HG03565 (cell line): ENCODE results near the gene CDH4.

ENCODE experiments used
- ATAC-seq: cut with Tn5 transposase; IDR thresholded peaks from one replicate; pipeline ENCODE4 v1.9.1; 2021; ENCODE audit warnings: mild to moderate bottlenecking, moderate library complexity; ENCODE audit not compliant: unreplicated experiment

The CDH4 gene

DNA sequence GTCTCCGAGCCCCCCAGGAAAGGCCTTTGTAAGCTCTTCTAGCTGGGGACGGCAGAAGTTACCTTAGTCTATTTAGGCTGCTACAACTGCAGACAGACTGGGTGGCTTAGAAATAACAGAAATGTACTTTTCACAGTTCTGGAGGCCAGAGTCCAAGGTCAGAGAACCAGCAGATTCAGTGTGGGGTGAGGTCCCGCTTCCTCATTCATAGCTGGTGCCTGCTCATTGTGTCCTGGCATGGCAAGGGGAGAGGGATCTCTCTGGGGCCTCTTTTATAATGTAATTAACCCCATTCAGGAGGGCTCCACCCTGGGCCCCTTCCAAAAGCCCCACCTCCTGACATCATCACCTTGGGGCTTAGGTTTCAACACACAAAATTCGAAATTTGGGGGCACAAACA, 315.1 kb downstream of the CDH4 start:
- ATAC-seq, result no peak

DNA sequence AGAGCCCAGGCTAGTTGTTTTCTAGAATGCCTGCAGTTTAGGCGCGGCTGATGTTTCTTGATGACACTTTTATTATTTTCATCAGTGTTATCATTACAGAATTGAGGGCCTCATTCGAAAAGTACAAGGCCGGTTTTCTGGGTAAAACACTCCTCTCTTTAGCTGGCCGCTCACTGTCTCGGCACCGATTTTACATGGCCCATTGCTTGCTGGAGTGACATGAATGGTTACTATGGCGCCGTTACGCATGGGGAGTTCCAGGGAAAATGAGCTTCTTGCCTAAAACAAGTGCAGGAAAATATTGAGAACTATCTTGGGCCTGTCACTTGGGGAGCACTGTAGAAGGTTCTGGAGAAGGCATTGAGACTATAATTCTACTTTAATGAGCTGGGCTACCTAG, 317.8 kb downstream of the CDH4 start:
- ATAC-seq, result no peak

DNA sequence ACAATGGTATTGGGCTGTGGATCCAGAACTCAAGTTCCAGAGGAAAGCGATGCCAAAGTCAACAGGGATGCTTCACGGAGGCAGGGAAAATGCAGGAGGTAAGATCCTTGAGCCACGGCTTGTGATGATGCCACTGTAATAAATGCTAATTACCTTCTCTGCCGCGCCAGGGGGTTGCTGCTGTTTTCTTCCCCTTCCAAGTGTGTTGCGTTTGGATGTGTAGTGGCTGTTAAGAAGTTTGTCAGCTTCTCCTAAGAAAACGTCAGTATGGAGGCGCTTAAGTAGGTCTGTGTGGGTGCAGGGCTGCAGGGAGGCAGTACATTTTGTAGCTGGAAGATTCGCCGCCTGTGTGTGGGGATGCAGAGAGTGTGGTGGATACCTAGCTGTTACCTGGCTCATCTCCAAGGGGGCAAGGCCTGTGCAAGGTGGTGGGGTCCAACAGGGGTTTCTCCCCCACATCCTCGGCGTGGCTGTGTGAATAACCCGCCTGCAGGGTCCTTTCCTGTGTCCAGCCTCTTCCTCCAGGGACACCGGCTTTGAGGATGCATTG, 318.7 kb downstream of the CDH4 start:
- no peak for ATAC-seq

DNA sequence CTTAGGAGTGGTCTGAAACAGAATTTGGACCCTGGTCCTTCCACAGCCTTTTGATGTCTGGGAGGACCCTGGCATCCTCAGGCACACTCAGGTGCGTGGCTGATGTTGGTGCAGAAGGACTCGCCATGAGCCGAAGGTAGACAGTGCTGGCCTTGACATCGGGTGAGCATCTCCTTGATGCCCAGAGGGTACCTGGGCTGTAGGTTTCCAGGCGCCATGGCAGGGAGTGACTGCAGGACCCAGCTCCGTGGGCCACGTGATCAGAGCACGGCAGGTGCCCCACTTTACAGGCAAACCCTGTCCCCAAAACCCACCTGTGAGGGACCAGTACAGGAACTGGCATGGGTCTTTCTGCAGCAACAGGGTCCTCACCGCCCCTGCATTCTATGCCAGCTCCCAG, 319.2 kb downstream of the CDH4 start:
- no peak for ATAC-seq

DNA sequence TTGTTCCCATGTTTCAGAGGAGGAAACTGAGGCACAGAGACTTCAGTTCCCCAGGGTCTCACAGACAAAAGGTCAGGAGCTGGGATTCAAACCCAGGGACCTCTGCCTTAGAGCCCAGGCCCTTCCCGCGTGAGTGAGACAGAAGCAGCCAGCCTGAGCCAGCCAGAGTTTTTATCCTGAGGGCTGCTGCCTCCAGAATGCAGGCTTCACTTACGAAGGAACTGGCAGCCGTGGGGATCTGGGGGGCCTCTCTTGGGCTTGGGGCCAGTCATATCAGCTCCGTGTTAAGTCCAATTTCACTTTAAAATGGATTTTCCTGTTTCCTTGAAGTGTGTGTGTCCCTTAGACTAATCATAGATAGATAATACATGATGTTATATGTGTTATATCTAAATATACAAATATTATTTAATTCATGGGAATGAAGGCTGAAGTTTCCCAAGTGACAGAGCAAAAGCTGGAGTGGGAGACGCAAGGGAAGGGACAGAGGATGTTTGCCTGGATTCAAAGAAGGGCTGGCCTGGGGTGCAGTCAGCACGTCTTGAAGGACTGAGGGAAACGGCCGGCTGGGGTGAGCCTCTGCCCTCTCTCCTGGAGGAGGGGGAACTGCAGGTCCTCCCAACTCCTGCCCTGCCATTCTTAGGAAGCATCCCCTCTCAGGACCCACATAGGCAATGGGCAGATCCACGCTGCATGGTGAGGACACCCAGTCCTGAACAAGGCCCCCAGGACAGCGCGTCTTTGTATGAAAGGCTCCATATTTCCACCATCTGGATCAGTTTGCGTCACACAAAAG, 320.1 kb downstream of the CDH4 start:
- no peak for ATAC-seq

DNA sequence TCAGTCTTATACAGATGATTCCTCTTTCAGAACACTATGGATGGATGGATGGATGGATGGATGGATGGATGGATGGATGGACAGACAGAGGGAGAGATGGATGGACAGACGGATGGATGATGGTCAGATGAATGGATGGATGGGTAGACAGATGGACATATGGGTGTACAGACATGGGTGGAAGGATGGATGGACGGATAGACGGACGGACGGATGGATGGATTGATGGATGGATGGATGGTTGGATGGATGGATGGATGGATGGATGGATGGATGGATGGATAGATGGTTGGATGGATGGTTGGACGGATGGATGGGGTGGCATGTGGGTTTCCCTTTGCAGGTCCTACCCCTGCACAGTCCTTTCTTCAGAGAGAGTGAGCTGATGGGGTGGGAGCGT, 320.7 kb downstream of the CDH4 start:
- ATAC-seq, result no peak

DNA sequence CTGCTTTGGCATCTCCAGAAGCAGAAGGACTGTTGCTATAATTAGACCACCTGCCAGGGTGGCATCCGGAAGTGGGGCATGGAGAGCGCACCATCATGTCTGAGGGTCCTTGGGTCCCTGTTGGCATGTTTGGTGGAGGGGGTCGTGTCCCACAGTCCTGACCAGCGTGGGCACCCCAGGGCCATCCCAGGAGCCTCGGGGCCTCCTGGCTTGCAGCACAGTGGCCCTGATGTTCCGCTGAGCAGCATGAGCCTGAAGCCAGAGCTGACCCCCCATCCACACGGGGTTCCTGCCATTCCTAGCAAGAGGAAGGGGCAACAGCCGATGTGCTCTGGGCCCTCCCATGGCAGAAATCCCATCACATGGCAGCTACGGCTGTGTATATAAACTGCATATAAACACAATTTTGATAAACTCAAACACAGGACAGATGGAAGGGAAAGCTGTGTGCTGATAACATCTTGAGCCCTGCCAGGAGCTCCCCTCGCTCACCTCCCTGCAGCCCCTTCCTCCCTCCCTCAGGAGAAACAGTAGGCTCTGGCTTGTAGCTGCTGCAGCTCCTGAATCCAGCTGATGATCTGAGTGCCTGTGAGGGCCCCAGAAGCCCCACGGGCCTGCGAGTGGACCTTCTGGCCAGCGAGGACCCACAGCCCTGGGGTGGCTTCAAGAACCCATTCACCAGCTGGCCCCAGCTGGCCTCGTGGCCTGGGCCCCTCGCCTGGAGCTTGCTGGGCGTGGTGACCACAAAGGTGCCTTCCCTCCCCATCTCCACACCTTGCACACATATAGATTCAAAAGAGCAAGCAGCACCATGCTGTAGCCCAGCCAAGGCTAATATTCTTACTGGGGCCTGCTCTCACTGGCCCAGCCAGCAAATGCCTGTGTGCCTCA, 321.6 kb downstream of the CDH4 start:
- no peak for ATAC-seq

DNA sequence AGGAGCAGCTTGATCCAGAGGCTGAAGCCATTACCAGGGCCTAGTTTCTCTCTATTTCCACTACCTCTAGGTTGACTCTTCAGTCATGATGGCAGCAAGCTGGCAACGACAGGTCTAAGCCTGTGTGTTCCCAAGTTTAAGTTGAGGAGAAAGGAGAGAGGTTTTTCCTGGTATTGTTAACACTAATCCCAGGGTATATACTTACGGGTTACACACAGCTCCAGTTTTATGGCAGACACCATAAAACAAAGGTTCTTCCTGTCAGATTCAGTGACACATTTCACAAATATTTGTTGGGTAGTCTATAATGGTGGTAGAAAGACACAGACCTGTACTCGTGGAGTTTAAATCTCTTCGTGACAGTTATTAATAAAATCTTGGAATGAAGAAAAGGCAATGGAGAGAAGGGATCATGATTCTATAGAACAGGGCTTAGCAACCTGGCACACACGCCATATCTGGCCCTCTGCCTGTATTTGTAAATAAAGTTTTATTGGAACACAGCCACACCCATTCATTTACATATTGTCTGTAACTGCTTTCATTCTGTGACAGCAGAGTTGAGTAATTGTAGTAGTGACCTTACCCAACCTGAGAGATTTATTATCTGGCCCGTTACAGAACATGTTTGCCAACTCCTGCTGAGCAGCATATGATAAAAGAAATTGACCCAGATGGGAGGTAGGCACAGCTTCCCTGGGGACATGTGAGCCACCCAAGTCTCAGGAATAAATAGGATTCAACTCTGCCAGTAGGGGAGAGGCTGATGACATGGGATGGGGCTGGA, 323.3 kb downstream of the CDH4 start:
- no peak for ATAC-seq

DNA sequence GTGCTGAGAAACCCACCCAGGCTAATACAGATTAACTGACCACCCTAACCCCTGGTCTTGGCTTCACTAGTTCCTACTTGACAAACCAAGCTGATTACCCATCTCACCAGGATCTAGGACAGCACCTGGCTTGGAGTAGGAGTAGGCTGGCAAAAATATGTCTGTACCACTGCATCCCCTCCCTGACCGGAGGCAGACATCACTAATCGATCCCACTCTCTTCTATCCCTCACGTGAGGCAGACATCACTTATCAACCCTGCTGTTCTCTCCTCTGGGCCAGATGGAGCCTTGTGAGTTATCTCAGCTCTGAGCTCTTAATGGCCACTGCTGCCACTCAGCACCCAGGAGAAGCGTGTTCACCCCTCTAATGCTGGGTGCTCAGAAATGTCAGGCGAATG, 324.3 kb downstream of the CDH4 start:
- ATAC-seq, result no peak

DNA sequence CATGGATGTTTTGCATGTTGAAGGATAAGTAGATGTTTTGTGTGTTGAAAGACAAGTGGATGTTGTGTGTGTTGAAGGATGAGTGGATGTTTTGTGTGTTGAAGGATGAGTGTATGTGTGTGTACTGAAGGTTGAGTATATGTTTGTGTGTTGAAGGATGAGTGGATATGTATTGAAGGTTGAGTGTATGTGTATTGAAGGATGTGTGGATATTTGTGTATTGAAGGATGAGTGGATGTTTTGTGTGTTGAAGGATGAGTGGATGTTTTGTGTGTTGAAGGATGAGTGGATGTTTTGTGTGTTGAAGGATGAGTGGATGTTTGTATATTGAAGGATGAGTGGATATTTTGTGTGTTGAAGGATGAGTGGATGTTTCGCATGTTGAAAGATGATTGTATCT, 325.0 kb downstream of the CDH4 start:
- no peak for ATAC-seq

DNA sequence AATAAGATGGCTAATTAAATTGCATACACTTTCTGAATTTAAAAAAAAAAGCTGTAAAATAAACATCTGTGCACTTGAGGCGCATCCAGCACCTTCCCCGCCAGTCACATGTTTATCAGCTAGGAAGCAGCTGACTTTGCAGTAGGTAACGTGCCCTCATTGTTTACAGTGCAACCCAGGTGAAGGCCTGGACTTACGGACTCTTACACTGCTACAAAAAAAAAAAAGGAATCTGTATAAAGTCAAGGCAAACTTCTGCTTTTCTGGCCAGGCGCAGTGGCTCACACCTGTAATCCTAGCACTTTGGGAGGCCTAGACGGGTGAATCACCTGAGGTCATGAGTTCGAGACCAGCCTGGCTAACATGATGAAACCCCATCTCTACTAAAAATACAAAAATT, 327.8 kb downstream of the CDH4 start:
- no peak for ATAC-seq

DNA sequence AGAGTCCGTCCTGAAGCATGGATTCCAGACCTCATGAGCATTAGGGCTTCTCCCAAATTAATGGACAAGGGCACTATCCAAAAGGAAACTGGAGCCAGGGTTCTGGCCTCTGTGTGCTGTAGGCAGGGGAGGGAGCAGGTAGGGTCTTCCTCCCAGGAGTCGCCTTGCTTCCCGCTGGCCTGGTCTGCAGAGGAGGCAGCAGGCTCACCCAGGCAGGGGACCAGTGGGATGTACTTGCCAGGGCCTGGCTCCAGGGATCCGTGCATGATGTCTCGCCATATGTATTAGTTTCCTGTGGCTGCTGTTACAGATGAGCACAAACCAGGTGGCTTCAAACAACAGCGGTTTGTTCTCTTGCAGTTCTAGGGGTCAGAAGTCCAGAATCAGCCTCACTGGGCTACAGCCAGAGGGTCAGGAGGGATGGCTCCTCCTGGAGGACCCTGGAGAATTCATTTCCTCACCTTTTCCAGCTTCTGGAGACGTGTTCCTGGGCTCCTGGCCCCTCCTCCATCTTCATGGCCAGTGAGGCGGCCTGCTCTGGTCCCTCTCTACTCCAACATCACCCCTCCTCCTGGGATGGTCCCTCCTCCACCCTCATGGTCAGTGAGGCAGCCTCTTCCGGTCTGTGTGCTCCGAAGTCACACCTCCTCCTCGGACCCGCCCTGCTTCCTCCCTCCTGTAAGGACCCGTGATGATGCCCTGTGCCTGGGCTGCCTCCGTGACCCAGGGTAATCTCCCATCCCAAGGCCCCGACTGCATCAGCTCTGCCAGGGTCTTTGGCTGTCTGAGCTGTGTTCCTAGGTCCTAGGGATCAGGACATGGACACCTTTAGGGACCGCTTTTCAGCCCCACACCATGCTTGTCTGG, 329.1 kb downstream of the CDH4 start:
- ATAC-seq, result no peak

DNA sequence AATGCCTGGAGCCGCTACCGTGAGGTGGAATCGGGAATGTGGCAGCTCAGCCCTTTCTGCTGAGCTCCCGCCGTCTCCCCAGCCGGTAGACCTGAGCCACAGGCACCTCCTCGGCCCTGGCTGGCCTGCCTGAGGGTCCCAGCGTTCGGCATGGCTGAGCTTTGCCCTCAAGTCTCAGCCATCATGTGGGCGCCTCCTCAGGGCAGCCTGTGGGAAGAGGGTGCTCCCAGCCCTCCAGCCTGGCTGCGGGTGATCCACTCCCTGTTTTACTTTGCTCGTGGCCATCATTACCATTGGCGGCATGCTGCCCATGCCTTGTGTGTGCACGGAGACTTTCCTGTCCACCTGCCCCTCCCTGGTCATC, 329.7 kb downstream of the CDH4 start:
- no peak for ATAC-seq

DNA sequence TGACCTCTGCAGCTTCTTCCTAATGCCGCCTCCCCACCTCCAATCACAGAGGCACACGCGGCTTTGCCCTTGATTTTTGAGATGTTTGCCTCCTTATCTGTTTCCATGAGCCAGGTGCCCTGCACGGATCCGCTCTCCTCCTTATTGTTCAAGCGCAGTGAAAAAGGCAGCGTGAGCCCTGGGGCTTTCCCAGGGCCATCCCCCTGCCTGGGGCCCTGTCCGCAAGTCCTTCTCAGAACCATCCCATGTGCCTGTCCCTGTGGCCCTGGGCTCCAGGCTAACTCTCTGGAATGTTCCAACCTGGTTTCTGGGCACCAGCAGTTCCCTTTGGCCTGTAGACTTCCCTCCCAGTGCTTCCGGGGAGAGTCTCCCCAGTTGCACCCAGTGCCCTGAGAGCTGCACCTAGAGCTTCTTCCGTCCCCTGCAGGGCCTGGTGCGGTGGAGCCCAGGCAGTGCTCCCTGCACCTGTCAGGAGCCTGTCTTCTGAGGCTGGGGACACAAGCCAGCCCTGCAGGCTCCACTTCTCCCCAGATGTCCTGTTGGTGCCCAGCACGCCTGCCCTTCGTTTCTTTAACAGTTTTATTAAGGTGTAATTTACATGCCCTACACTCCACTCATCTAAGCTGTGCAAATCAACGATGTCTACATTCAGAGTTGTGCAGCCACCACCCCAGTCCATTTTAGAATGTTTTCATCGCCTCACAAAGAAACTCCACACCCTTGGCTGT, 330.3 kb downstream of the CDH4 start:
- ATAC-seq, result no peak

DNA sequence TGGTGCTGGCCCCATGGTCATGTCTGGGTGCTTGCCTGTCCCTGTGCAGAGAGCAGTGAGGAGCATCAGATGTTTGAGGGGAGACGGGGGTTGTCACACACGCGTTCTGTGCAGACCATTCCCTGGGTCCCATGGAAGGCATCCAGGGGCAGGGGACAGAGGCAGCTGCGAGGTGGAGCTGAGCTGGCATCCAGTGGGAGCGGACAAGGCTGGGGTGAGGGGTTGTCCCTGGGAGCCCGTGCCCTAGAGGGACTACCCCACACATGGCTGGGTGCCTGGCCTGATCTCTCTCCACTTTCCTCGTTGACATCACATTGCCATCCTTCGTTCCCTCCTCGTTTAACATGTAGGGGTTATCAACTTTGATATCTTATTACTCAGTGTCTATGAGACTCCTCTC, 331.3 kb downstream of the CDH4 start:
- no peak for ATAC-seq

DNA sequence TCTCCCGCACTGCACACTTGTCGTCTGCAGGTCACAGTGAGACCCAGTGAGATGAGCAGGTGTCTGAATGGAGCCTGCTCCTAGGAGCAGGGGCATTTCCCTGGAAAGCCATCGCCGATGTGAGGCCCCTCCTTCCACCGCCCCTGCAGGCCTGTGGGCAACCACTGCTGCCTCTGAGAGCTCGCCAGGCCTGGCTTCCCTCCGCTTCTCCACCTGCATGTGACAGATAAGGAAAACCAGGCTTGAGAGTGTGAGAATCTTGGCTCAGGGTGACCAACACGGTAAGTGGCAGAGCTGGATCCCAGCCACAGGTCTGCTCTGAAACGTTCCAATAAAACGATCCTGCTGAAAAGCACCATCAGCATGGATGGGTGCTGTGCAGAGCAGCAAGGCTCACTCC, 332.8 kb downstream of the CDH4 start:
- ATAC-seq, result no peak

DNA sequence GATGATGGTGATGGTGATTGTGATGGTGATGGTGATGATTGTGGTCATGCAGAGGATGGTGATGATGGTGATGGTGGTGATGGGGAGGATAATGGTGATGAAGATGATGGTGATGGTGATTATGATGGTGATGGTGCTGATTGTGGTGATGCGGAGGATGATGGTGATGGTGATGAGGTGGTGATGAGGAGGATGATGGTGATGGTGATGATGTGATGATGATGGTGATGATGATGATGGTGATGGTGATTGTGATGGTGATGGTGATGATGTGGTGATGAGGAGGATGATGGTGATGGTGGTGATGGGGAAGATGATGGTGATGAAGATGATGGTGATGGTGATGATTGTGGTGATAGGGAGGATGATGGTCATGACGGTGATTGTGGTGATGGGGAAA, 333.7 kb downstream of the CDH4 start:
- ATAC-seq, result no peak

DNA sequence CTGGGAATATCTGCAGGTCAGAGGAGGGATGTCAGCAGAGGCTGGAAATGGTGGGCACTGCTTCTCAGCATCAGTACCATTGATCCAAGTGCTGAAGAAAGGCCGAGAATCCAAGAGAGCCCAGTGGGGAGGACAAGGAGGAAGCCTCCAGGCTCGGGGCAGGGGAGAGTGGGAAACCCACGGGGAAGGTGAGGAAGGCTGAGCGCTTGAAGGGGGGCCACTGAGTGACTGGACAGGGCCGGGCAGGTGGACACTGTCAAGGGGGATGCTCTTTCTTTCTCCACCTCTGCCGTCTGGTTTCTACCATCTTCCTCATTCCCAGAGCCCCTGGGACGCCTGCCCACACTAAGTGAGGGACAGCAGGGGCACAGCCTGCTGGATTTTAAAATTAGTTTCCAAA, 335.0 kb downstream of the CDH4 start:
- ATAC-seq, result no peak

DNA sequence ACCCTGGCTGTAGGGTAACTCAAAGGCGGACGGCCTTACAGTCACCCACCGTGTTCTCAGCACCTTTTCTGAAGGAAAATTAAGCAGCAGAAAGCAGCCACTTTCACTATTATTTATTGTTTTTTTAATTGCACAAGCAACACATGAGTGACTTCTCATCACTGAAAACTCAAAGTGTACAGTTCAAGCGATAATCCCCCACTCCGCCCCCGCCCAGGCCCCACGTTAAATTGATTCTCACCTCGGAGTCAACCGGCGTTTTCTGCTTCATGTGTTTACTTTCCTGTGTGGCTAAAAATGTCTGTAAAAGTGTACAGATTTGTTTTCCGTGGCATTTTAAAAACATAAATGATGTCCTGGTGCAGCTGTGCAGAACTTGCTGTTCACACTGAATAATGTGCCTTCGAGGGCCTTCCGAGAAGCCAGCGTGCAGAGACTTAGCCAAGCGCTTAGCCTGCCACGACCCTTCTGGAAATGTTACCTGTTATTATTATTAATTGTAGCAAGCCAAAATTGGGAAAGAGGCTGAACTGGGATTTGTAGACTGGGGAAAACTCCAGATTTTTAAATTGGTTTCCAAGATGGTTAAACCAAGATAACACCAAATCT, 335.7 kb downstream of the CDH4 start:
- ATAC-seq, result no peak
